Lower lobe of right lung (tissue), 2 donors: Measurements from ENCODE around the gene GLT8D2. TPM values are rescaled to one million over a fixed set of nuclear protein-coding genes. Genes with fewer than 3 reads are reported as not detected.

ENCODE experiments used
- ATAC-seq, 2 donors: fragments of 200-7000 bp; cut with Tn5 transposase; one replicate each; pipeline ENCODE4 v1.9.1; 2020 to 2022; ENCODE audit warnings: mild to moderate bottlenecking in 2 of 2, moderate library complexity in 2 of 2
- DNase-seq: peaks from one replicate; pipeline ENCODE4 v3.0.0-alpha.2; 2020
- H3K27ac ChIP-seq: fragments of 200-600 bp; one replicate; pipeline ENCODE4 v1.8.0; 2022
- H3K27me3 ChIP-seq: fragments of 200-600 bp; one replicate; pipeline ENCODE4 v1.8.0; 2022; ENCODE audit warnings: low read depth
- H3K36me3 ChIP-seq: fragments of 200-600 bp; one replicate; pipeline ENCODE4 v1.8.0; 2022; ENCODE audit warnings: mild to moderate bottlenecking
- H3K4me1 ChIP-seq: fragments of 200-600 bp; one replicate; pipeline ENCODE4 v1.8.0; 2022
- H3K4me3 ChIP-seq: fragments of 200-600 bp; one replicate; pipeline ENCODE4 v1.8.0; 2022; ENCODE audit warnings: mild to moderate bottlenecking
- H3K9me3 ChIP-seq: fragments of 200-600 bp; one replicate; pipeline ENCODE4 v1.8.0; 2022
- intact Hi-C: fragments of 100-400 bp; cut with DNase I; formaldehyde crosslinking; loops from one replicate; pipeline ENCODE4 v1.11.0; 2022
- total RNA-seq: library from RNA; stranded (reverse); fragmentation: NEBNext Ultra II Directional; extraction: Animal tissue kit (Norgen Biotek cat#: 25700); gene quantifications from one replicate; pipeline ENCODE4 v1.2.1, GENCODE V29; 2021
- TF ChIP-seq, protein P1 (sequence below): fragments of 200-600 bp; IDR thresholded peaks from one replicate; pipeline ENCODE4 v1.8.0; 2022; ENCODE audit warnings: antibody characterized with exemption, mild to moderate bottlenecking
- donor health status: DM: no; HTN: yes; CAD: no; lungs with severe emphysema.

The GLT8D2 gene
- total RNA-seq, 1 donor from 2014 or later, result 10.5 TPM

DNA sequence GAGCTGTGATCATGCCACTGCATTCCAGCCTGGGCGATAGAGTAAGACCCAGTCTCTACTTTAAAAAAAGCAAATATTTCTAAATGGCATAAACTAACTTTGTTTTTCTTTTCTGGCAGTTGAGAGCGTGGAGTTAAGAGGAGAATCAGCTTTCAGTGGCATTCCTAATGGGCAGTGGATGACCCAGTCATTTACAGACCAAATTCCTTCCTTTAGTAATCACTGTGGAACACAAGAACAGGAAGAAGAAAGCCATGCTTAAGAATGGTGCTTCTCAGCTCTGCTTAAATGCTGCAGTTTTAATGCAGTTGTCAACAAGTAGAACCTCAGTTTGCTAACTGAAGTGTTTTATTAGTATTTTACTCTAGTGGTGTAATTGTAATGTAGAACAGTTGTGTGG lies 63.2 kb downstream of the GLT8D2 start:
- H3K27me3 ChIP-seq, result no peaks in the 10 kb centered on the region
- no peaks in the 10 kb centered on the region for H3K9me3 ChIP-seq
- TF ChIP-seq, protein P1, sequence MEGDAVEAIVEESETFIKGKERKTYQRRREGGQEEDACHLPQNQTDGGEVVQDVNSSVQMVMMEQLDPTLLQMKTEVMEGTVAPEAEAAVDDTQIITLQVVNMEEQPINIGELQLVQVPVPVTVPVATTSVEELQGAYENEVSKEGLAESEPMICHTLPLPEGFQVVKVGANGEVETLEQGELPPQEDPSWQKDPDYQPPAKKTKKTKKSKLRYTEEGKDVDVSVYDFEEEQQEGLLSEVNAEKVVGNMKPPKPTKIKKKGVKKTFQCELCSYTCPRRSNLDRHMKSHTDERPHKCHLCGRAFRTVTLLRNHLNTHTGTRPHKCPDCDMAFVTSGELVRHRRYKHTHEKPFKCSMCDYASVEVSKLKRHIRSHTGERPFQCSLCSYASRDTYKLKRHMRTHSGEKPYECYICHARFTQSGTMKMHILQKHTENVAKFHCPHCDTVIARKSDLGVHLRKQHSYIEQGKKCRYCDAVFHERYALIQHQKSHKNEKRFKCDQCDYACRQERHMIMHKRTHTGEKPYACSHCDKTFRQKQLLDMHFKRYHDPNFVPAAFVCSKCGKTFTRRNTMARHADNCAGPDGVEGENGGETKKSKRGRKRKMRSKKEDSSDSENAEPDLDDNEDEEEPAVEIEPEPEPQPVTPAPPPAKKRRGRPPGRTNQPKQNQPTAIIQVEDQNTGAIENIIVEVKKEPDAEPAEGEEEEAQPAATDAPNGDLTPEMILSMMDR, result no peak
- no peaks in the 10 kb centered on the region for H3K4me1 ChIP-seq
- ATAC-seq (no peak), DNase-seq (no peak)
- H3K36me3 ChIP-seq, result peaks cover 81% of the 10 kb centered on the region
- intact Hi-C loops, result no loop called here
- H3K27ac ChIP-seq, result no peak overlapping the region
- H3K4me3 ChIP-seq, result no peak overlapping the region

DNA sequence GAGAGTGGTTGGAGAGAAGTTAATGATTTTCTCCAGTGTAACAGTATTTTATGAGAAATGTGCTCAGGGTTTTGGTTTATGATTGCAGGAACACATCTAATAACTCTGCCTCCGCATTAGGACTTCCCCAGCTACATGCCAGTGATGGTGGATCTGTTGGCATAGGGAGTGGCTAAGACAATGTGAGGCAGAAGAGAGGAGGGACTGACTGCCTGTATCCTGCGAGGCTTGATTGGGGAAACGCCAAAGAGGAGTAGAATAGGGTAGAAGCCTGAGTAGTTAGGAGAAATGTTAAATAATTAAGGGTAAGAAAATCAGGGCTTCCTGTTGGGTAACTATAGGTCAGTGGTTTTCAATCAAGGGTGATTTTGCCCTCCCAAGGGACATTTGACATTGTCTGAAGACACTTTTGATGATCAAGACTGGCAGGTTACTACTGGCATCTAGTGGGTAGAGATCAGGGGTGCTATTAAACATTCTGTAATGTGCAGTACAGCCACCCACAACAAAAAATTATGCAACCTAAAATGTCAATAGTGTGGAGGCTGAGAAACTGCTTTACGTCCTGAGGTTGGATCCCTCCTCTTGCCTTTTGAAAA lies 71.5 kb downstream of the GLT8D2 start:
- Histone ChIP-seq H3K4me3 (no peak overlapping the region), H3K36me3 (peaks cover 66% of the 10 kb centered on the region), H3K27me3 (no peaks in the 10 kb centered on the region), H3K4me1 (peaks cover 9% of the 10 kb centered on the region), H3K9me3 (no peaks in the 10 kb centered on the region), H3K27ac (no peak overlapping the region)
- no peak for DNase-seq
- TF ChIP-seq, protein P1, result no peak
- no peak for ATAC-seq
- intact Hi-C loops, result no loop called here

DNA sequence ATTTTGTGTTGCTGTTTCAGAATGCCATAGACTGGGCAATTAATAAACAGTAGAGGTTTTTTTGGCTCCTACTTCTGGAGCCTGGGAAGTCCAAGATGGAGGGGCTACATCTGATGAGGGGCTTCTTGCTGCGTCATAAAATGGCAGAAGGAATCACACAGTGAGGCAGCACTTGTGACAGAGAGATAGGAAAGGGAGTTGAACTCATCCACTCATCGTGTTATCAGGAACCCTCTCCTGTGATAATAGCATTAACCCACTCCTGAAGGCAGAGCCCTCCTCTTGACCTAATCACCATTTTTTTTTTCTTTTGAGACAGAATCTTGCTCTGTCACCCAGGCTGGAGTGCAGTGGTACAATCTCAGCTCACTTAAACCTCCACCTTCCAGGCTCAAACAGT lies 74.6 kb downstream of the GLT8D2 start:
- no peaks in the 10 kb centered on the region for H3K9me3 ChIP-seq
- ATAC-seq, result no peak
- intact Hi-C loops, result no loop called here

DNA sequence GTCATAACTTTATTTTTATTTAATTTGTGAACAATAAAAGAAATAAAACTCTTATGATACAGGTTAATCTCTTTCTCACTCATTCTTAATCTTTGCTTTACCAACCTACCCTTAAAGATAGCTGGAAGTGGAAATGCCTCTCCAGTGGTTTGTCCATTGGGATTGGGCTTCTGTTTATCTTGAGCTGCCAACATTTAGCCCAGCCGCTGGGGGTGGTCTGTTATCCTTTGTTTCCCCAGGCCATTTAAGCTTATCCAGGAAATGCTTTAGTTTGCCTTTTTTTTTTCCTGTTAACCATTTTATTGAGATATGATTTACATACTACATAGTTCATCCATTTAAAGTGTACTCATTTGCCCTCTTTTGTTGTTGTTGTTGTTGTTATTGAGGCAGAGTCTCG lies 76.1 kb downstream of the GLT8D2 start:
- TF ChIP-seq, protein P1, result no peak
- Histone ChIP-seq H3K4me3 (no peak overlapping the region), H3K4me1 (peaks cover 24% of the 10 kb centered on the region), H3K27ac (no peak overlapping the region), H3K36me3 (peaks cover 32% of the 10 kb centered on the region), H3K9me3 (no peaks in the 10 kb centered on the region), H3K27me3 (no peaks in the 10 kb centered on the region)
- ATAC-seq, result no peak
- no peak for DNase-seq
- intact Hi-C loops, result no loop called here

More for the DNA sequence above, 74.6 kb downstream of the GLT8D2 start:
- TF ChIP-seq, protein P1, result no peak
- peaks cover 11% of the 10 kb centered on the region for H3K4me1 ChIP-seq
- H3K27ac ChIP-seq, result no peak overlapping the region
- H3K27me3 ChIP-seq, result no peaks in the 10 kb centered on the region
- no peak for DNase-seq
- H3K36me3 ChIP-seq, result peaks cover 47% of the 10 kb centered on the region
- no peak overlapping the region for H3K4me3 ChIP-seq

DNA sequence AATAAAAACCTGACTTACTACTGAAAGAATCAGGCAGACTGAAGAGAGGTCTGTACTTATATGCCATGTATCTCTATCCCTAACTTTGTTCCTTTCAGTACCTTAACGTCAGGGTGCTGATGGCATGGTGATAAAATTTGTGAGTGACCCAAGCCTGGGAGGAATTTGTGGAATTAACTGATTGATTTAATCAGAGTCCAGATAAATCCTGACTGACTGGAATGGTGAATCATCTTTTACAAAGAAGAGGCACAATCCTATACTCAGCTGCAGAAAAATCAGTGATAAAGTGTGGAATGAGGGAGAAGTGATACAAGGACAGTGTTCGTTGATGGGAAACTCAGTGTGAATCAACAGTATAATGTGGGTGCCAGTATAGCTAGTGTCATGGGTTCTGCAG lies 80.6 kb downstream of the GLT8D2 start:
- DNase-seq (no peak), ATAC-seq (no peak)
- Histone ChIP-seq H3K27ac (no peak overlapping the region), H3K36me3 (peaks cover 12% of the 10 kb centered on the region), H3K27me3 (no peaks in the 10 kb centered on the region), H3K4me1 (peaks cover 54% of the 10 kb centered on the region), H3K4me3 (no peak overlapping the region), H3K9me3 (no peaks in the 10 kb centered on the region)
- TF ChIP-seq, protein P1, result no peak
- intact Hi-C loops, result no loop called here
